Stimulated activated naive CD8-positive, alpha-beta T cell treated with anti-CD3 and anti-CD28 coated beads, Interleukin-15, Interleukin-2, amounts not matched to agents 100 U/mL and 50 U/mL, for 24 hours (primary cell): Measurements from ENCODE around the gene ERBB4.
A peak's percentile ranks its signal among the peaks of the same experiment; 100 is the strongest.

Source experiments
- ATAC-seq: fragments of 150-1000 bp; cut with Tn5 transposase; one replicate; pipeline ENCODE4 v1.10.0; 2021
- DNase-seq: peaks from one replicate; pipeline ENCODE4 v3.0.0; 2021

The ERBB4 gene

GRCh38 chr2:211463397-211463796, 1075.2 kb downstream of the ERBB4 start:
- DNase-seq (no peak), ATAC-seq (no peak)

- DNase-seq, result no peak
- ATAC-seq, result no peak
These were observed 1079.6 kb downstream of the ERBB4 start for GRCh38 chr2:211458974-211459373.

GRCh38 chr2:211457325-211457724, 1081.3 kb downstream of the ERBB4 start:
- DNase-seq (no peak), ATAC-seq (no peak)

GRCh38 chr2:211455216-211455841, 1083.3 kb downstream of the ERBB4 start:
- peak; percentile 11 for DNase-seq

GRCh38 chr2:211454679-211455078, 1083.9 kb downstream of the ERBB4 start:
- ATAC-seq, result no peak

More at GRCh38 chr2:211455216-211455841, 1083.3 kb downstream of the ERBB4 start:
- ATAC-seq, result no peak

GRCh38 chr2:211453311-211453887, 1085.2 kb downstream of the ERBB4 start:
- no peak for ATAC-seq
- no peak for DNase-seq

More at GRCh38 chr2:211454679-211455078, 1083.9 kb downstream of the ERBB4 start:
- DNase-seq, result no peak

GRCh38 chr2:211451642-211452041, 1087.0 kb downstream of the ERBB4 start:
- no peak for ATAC-seq

GRCh38 chr2:211449819-211450218, 1088.8 kb downstream of the ERBB4 start:
- DNase-seq, result no peak
- ATAC-seq, result no peak

More at GRCh38 chr2:211451642-211452041, 1087.0 kb downstream of the ERBB4 start:
- DNase-seq, result no peak

- DNase-seq (no peak), ATAC-seq (no peak)
These were observed 1091.1 kb downstream of the ERBB4 start for GRCh38 chr2:211447548-211447947.

- DNase-seq (no peak), ATAC-seq (no peak)
These were observed 1098.5 kb downstream of the ERBB4 start for GRCh38 chr2:211440107-211440506.

- DNase-seq (no peak), ATAC-seq (no peak)
These were observed 1099.6 kb downstream of the ERBB4 start for GRCh38 chr2:211439011-211439410.

- no peak for ATAC-seq
- DNase-seq, result no peak
These were observed 1101.2 kb downstream of the ERBB4 start for GRCh38 chr2:211437396-211437795.

- no peak for DNase-seq
- ATAC-seq, result no peak
These were observed 1102.4 kb downstream of the ERBB4 start for GRCh38 chr2:211436182-211436581.

GRCh38 chr2:211435331-211435730, 1103.3 kb downstream of the ERBB4 start:
- ATAC-seq (no peak), DNase-seq (no peak)

- no peak for DNase-seq
- no peak for ATAC-seq
These were observed 1103.8 kb downstream of the ERBB4 start for GRCh38 chr2:211434773-211435172.

- ATAC-seq (no peak), DNase-seq (no peak)
These were observed 1109.2 kb downstream of the ERBB4 start for GRCh38 chr2:211429256-211429920.

- ATAC-seq (no peak), DNase-seq (no peak)
These were observed 1112.4 kb downstream of the ERBB4 start for GRCh38 chr2:211426240-211426639.

- ATAC-seq, result no peak
- DNase-seq, result no peak
These were observed 1115.6 kb downstream of the ERBB4 start for GRCh38 chr2:211423018-211423417.

GRCh38 chr2:211417544-211417943, 1121.1 kb downstream of the ERBB4 start:
- ATAC-seq (no peak), DNase-seq (no peak)

GRCh38 chr2:211416373-211416772, 1122.2 kb downstream of the ERBB4 start:
- ATAC-seq (no peak), DNase-seq (no peak)

GRCh38 chr2:211413746-211414145, 1124.9 kb downstream of the ERBB4 start:
- DNase-seq (no peak), ATAC-seq (no peak)

- ATAC-seq (no peak), DNase-seq (no peak)
These were observed 1130.1 kb downstream of the ERBB4 start for GRCh38 chr2:211408483-211408891.

GRCh38 chr2:211407076-211407475, 1131.5 kb downstream of the ERBB4 start:
- DNase-seq, result no peak
- no peak for ATAC-seq

- DNase-seq (no peak), ATAC-seq (no peak)
These were observed 1133.6 kb downstream of the ERBB4 start for GRCh38 chr2:211405036-211405435.
